ENCODE results near the gene C18orf63.

Gene C18orf63

DNA sequence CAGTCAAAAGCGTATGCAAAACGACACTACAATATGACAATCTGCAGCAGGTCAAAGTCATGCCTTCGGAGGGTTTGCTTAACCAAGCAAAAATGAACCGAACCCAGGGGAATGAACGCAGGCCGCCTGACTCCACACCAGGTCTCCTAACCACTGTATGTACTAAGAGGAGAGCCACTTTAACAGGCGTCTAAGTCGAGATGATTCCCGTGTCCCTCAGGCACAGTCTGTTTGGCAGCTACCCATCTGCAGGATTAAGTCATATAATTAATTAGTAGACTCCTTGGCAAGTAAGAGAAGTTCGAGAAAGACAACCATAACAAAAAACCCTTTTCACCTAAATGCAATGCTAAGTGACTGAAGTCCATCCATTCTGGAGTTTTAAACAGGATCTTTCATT lies 39.0 kb upstream of the C18orf63 start:
- Histone ChIP-seq H3K27ac (no peak overlapping the region), H3K9me3 (ENCODE audit: low read depth, low read length) (no peaks in the 10 kb centered on the region), H3K4me3 (no peak overlapping the region), H3K36me3 (ENCODE audit: insufficient read depth, low read length) (no peaks in the 10 kb centered on the region), H3K9ac (ENCODE audit: insufficient read length) (no peak overlapping the region)
- no peak for DNase-seq (ENCODE audit: low read depth, low spot score)
- TF ChIP-seq POLR2AphosphoS5 (IDR thresholded peaks at IDR 0.05; ENCODE audit: borderline replicate concordance, low read depth, low read length) (no peak), EZH2 (IDR thresholded peaks at IDR 0.05) (no peak), FOXP2 (optimal IDR thresholded peaks at IDR 0.05; ENCODE audit: control extremely low read depth, extremely low read length, insufficient read depth) (no peak)

DNA sequence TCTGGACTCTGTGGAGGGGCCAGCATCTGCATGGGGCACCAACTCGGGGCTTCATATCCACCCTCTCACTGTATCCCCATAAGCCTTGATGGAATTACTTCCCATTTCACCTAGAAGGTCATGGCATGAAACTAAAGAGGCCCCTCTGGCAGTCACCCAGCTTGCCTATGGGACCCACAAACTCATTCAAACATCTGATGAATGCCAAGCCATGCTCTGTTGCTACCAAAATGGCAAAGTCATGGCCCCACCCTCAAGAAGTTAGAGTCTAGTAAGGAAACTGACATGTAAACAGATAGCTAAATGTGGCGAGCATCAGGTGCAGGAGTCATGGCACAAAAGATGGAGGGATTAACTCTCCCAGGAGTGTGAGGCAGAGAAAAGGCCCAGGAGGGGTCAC lies 38.3 kb upstream of the C18orf63 start:
- DNase-seq (ENCODE audit: low read depth, low spot score) = no peak
- Histone ChIP-seq H3K9me3 (ENCODE audit: low read depth, low read length) (no peaks in the 10 kb centered on the region), H3K36me3 (ENCODE audit: insufficient read depth, low read length) (no peaks in the 10 kb centered on the region), H3K27ac (no peak overlapping the region), H3K9ac (ENCODE audit: insufficient read length) (no peak overlapping the region), H3K4me3 (no peak overlapping the region)
- TF ChIP-seq POLR2AphosphoS5 (IDR thresholded peaks at IDR 0.05; ENCODE audit: borderline replicate concordance, low read depth, low read length) (no peak), FOXP2 (optimal IDR thresholded peaks at IDR 0.05; ENCODE audit: control extremely low read depth, extremely low read length, insufficient read depth) (no peak), EZH2 (IDR thresholded peaks at IDR 0.05) (no peak)

DNA sequence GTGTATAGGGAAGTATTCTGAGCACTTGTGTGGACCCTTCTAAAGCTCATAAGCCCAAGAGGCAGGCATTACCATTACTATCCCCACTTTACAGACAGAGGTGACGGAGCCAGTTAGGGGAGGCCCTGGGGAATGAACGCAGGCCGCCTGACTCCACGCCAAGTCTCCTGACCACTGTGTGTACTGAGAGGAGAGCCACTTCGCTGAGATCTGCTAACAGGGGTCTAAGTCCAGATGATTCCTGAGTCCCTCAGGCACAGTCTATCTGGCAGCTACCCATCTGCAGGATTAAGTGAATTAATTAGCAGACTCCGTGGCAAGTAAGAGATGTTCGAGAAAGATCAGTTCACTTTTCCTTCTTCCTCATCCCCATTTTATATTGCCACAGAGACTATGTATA lies 37.6 kb upstream of the C18orf63 start:
- Histone ChIP-seq H3K9ac (ENCODE audit: insufficient read length) (no peak overlapping the region), H3K36me3 (ENCODE audit: insufficient read depth, low read length) (no peaks in the 10 kb centered on the region), H3K4me3 (0 out of 2 replicates have a peak overlapping the region, but pooled peaks have one; percentile 22), H3K9me3 (ENCODE audit: low read depth, low read length) (no peaks in the 10 kb centered on the region), H3K27ac (no peak overlapping the region)
- TF ChIP-seq POLR2AphosphoS5 (IDR thresholded peaks at IDR 0.05; ENCODE audit: borderline replicate concordance, low read depth, low read length) (no peak), FOXP2 (optimal IDR thresholded peaks at IDR 0.05; ENCODE audit: control extremely low read depth, extremely low read length, insufficient read depth) (no peak), EZH2 (IDR thresholded peaks at IDR 0.05) (no peak)
- DNase-seq (ENCODE audit: low read depth, low spot score) = no peak

DNA sequence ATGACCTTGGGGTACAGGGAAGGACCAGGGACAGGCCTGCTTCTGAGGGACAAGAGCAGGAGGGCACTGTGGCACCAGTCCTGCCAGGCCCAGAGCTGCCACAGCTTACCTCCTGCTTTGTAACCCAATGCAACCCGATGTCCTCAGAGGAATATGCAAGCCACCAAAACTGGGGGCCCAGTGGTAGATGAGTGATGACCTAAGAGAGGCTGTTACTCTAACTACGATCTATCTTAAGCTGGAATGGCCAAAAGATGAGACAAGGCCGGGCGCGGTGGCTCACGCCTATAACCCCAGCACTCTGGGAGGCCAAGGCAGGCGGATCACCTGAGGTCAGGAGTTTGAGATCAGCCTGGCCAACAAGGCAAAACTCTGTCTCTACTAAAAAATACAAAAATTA lies 36.7 kb upstream of the C18orf63 start:
- no peaks in the 10 kb centered on the region for H3K36me3 ChIP-seq (ENCODE audit: insufficient read depth, low read length)
- no peaks in the 10 kb centered on the region for H3K9me3 ChIP-seq (ENCODE audit: low read depth, low read length)
- TF ChIP-seq EZH2 (IDR thresholded peaks at IDR 0.05) (no peak), FOXP2 (optimal IDR thresholded peaks at IDR 0.05; ENCODE audit: control extremely low read depth, extremely low read length, insufficient read depth) (no peak), POLR2AphosphoS5 (IDR thresholded peaks at IDR 0.05; ENCODE audit: borderline replicate concordance, low read depth, low read length) (no peak)
- no peak for DNase-seq (ENCODE audit: low read depth, low spot score)
- no peak overlapping the region for H3K27ac ChIP-seq
- H3K9ac ChIP-seq (ENCODE audit: insufficient read length) = no peak overlapping the region
- H3K4me3 ChIP-seq = no peak overlapping the region

DNA sequence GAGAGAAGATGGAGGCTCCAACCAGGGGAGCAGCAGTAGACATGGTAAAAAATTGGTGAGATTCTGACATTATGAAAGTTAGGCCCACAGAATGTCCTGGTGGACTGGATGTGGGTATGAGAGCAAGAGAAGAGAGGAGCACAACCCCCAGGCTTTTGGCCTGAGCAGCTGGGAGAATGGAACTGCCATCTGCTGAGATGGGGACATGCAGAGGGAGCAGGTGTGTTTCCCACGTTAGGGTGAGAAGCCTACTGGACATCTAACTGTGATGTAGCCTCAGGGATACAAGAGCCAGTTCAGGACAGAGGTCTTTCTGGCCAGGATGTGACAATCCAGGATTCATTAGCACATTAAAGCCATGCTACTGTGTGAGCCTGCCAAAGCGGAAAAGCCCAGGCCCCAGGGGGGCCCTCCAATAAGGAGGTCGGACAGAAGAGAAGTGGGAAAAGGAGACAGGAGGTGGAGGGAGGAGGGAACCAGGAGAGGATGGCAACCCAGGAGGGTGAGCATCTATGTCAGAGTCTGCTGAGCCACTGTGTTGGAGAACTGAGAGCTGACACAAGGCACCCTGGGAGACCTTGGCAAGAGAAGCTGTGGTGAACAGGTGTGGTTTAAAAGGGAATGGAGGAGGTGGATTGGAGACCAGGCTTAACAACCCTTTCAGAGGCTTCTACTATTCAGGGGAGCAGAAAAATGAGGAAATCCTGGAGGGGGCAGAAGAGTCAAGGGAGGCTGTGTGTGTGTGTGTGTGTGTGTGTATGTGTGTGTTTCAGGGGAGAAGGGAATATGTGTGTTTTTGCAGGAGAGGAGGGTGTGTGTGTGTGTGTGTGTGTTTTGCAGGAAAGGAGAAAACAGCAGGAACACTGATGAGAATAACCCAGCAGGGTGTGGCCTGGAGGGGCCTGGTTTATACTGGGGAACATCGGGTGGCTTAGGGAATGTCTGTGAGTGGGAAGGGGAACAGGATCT lies 34.3 kb upstream of the C18orf63 start:
- DNase-seq (ENCODE audit: low read depth, low spot score) = no peak
- no peaks in the 10 kb centered on the region for H3K36me3 ChIP-seq (ENCODE audit: insufficient read depth, low read length)
- H3K4me3 ChIP-seq = no peak overlapping the region
- TF ChIP-seq POLR2AphosphoS5 (IDR thresholded peaks at IDR 0.05; ENCODE audit: borderline replicate concordance, low read depth, low read length) (no peak), EZH2 (IDR thresholded peaks at IDR 0.05) (no peak), FOXP2 (optimal IDR thresholded peaks at IDR 0.05; ENCODE audit: control extremely low read depth, extremely low read length, insufficient read depth) (no peak)
- H3K27ac ChIP-seq = no peak overlapping the region
- H3K9me3 ChIP-seq (ENCODE audit: low read depth, low read length) = no peaks in the 10 kb centered on the region
- no peak overlapping the region for H3K9ac ChIP-seq (ENCODE audit: insufficient read length)

DNA sequence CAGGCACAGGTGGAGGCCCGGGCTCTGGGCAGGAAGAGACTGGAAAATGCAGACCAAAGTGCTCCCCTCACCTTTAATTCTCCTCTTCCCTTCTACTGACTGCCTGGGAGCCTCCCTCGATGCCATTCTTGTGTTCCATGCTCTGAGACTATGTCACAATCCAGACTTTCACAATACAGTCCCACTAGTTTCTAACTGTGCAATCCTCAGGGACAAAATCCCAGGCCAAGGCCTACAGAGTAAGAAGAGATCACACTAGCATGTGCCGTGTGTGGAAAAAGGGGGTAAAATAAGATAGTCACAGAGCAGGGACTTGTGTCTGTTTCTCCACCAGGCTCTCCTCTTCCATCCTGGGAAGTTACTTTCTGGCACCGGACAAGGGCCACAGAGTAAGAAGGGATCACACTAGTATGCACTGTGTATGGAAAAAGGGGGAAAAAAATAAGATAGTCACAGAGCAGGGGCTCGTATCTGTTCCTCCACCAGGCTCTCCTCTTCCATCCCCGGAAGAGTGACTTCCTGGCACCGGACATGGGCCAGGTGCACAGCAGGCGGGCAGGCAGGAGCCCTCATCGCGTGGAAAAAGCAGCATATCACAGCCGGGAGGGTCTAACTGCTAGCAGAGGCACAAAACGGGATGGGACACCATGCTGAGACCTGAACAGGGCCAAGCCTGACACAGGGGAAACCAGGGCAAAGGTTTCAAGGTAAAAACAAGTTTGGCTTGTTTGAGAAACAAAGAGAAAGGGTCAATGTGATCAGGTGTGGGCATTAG lies 33.5 kb upstream of the C18orf63 start:
- H3K27ac ChIP-seq = no peak overlapping the region
- DNase-seq (ENCODE audit: low read depth, low spot score) = no peak
- H3K4me3 ChIP-seq = no peak overlapping the region
- no peak for TF ChIP-seq POLR2AphosphoS5 (IDR thresholded peaks at IDR 0.05; ENCODE audit: borderline replicate concordance, low read depth, low read length)
- no peak for TF ChIP-seq EZH2 (IDR thresholded peaks at IDR 0.05)
- TF ChIP-seq FOXP2 (optimal IDR thresholded peaks at IDR 0.05; ENCODE audit: control extremely low read depth, extremely low read length, insufficient read depth) = no peak
- no peak overlapping the region for H3K9ac ChIP-seq (ENCODE audit: insufficient read length)
- no peaks in the 10 kb centered on the region for H3K36me3 ChIP-seq (ENCODE audit: insufficient read depth, low read length)
- H3K9me3 ChIP-seq (ENCODE audit: low read depth, low read length) = no peaks in the 10 kb centered on the region

DNA sequence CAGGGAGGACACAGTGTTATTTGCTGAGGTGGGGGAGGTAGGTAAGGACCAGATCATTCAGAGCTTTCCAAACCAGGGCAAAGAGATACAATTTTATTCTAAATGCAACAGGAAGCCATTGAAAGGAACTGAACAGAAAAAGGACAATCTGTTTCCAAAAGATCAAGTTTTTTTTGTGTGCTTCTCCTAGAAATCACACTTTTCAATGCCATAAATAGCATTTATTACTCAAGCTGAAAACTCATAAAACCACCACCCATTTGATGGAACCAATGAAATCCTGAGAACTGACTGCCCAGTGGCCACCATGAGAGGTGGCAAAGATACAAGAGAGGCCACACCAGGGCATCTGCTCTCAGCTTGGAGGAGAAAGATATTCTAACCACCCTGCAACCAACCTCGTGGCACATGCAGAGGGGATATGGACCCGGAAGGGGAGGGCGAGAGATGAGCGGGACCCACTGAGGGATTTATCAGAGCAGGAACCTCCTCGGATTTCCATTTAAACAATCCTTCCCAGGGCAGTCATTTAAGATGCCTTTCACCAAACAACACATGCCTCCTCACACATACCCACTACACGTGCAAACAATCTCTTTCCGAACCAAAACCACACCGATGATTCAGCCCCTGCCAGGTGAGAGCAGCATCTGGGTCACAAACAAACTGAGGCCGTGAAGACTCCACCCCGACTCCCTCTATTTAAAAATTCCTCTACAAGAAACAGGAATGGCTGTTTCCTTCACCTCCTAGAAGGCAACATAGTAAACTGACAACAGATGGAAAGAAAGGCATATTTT lies 32.7 kb upstream of the C18orf63 start:
- TF ChIP-seq POLR2AphosphoS5 (IDR thresholded peaks at IDR 0.05; ENCODE audit: borderline replicate concordance, low read depth, low read length) (no peak), EZH2 (IDR thresholded peaks at IDR 0.05) (no peak), FOXP2 (optimal IDR thresholded peaks at IDR 0.05; ENCODE audit: control extremely low read depth, extremely low read length, insufficient read depth) (no peak)
- Histone ChIP-seq H3K36me3 (ENCODE audit: insufficient read depth, low read length) (no peaks in the 10 kb centered on the region), H3K9ac (ENCODE audit: insufficient read length) (no peak overlapping the region), H3K4me3 (no peak overlapping the region), H3K27ac (no peak overlapping the region), H3K9me3 (ENCODE audit: low read depth, low read length) (no peaks in the 10 kb centered on the region)
- DNase-seq (ENCODE audit: low read depth, low spot score) = no peak

Data from SK-N-MC (cell line).